Measurements from ENCODE around the gene ADGRL2.

DNA sequence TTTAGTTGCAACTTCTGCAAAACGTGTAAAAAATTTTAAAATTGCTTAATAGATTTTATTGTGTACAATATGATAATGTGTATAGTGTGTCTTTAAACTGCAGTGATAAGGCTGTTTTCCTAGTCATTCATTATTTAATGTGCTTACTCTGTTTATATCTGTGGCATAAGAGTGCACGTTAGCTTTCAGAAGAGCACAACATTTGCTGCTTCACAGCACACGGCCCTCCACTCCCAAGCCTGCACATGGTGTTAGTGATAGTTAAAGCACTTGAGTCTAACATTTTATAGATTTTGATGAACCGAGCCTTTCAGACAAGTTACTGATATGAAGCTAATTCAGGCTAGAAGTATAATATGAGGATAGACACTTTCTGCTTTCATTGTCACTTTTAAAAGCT lies 120.6 kb downstream of the ADGRL2 start:
- TF ChIP-seq POLR2AphosphoS5 (IDR thresholded peaks at IDR 0.05; ENCODE audit: low read depth, low read length) (no peak), POLR2A (IDR thresholded peaks at IDR 0.05; ENCODE audit: low read depth, low read length) (no peak), SPI1 (IDR thresholded peaks at IDR 0.05; ENCODE audit: low read depth, low read length) (no peak), TAF1 (IDR thresholded peaks at IDR 0.05; ENCODE audit: low read depth, low read length) (no peak), POU2F2 (IDR thresholded peaks at IDR 0.05; ENCODE audit: low read depth, low read length) (no peak), PAX5 (IDR thresholded peaks at IDR 0.05; ENCODE audit: insufficient read depth, low read length, severe bottlenecking) (no peak)
